ENCODE results near the gene NUP153.
A peak's percentile ranks its signal among the peaks of the same experiment; 100 is the strongest.

NUP153 gene

DNA sequence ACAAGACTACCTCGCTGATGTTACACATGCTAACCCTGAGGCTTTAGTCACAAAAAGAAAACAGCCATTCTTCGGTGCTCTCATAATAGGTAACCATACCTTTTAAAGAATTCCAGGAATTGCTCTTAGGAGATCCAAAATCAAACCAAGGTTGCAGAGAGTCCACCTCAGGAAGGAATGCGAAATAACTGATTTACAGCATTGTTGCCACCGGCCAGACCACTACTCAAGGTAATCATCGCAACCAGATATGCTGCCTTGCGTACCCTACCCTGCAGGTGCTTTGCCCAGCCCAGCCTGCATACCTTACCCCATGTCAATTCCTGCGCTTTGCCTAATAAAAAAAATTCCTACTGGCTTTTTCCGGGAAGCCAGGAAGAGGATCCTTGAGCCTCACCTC is 27.0 kb downstream of the NUP153 start:
- TF ChIP-seq, protein P1, sequence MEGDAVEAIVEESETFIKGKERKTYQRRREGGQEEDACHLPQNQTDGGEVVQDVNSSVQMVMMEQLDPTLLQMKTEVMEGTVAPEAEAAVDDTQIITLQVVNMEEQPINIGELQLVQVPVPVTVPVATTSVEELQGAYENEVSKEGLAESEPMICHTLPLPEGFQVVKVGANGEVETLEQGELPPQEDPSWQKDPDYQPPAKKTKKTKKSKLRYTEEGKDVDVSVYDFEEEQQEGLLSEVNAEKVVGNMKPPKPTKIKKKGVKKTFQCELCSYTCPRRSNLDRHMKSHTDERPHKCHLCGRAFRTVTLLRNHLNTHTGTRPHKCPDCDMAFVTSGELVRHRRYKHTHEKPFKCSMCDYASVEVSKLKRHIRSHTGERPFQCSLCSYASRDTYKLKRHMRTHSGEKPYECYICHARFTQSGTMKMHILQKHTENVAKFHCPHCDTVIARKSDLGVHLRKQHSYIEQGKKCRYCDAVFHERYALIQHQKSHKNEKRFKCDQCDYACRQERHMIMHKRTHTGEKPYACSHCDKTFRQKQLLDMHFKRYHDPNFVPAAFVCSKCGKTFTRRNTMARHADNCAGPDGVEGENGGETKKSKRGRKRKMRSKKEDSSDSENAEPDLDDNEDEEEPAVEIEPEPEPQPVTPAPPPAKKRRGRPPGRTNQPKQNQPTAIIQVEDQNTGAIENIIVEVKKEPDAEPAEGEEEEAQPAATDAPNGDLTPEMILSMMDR (IDR thresholded peaks at IDR 0.05; ENCODE audit: low read depth, low read length, missing control alignments), result no peak
- H3K4me3 ChIP-seq (ENCODE audit: low read depth, low read length), result no peak overlapping the region
- no peak for DNase-seq (ENCODE audit: low read depth)

DNA sequence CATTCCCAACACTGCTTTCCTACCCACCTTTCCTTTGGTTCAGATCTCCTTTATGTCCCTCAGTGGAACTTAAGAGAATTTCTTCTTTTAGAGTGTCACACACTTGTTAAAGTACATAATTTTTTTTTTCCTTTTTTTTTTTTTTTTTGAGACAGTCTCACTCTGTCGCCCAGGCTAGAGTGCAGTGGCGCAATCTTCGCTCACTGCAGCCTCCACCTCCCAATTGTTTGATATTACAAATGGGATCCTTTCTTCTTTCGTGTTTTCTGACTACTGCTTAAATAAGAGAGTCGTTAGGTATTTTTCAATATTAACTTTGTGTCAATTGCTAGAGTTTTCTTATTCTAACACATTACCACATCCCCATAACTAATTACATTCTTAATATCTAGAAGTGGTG is 29.1 kb downstream of the NUP153 start:
- DNase-seq (ENCODE audit: low read depth), result no peak
- no peak overlapping the region for H3K4me3 ChIP-seq (ENCODE audit: low read depth, low read length)
- TF ChIP-seq, protein P1 (IDR thresholded peaks at IDR 0.05; ENCODE audit: low read depth, low read length, missing control alignments), result no peak

DNA sequence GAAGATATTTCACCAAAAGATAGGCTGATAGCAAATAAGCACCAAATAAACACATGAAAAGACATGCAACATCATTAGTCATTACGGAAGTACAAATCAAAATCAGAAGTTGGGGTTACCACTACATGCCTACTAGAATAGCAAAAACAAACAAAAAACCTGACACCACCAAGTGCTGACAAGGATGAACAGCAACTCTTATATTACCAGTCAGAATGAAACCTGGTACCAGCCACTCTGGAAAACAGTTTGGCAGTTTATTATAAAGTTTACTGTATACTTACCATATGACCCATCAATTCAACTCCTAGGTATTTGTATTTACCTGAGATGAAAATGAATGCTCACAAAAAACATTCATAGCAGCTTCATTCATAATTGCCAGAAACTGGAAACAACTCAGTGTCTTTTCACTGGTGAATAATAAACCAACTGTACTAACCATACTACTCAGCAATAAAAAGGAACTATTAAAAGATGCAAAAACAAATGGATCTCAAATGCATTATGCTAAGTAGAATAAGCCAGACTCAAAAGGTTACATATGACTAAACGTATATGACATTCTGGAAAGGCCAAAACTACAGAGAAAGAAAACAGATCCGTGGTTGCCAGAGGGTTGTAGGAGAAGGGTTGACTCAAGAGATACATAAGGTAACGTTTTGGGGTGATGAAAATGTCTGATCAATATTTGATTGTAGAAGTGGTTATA is 33.0 kb downstream of the NUP153 start:
- TF ChIP-seq, protein P1 (IDR thresholded peaks at IDR 0.05; ENCODE audit: low read depth, low read length, missing control alignments), result no peak
- no peak overlapping the region for H3K4me3 ChIP-seq (ENCODE audit: low read depth, low read length)
- DNase-seq (ENCODE audit: low read depth), result peak; percentile 3

DNA sequence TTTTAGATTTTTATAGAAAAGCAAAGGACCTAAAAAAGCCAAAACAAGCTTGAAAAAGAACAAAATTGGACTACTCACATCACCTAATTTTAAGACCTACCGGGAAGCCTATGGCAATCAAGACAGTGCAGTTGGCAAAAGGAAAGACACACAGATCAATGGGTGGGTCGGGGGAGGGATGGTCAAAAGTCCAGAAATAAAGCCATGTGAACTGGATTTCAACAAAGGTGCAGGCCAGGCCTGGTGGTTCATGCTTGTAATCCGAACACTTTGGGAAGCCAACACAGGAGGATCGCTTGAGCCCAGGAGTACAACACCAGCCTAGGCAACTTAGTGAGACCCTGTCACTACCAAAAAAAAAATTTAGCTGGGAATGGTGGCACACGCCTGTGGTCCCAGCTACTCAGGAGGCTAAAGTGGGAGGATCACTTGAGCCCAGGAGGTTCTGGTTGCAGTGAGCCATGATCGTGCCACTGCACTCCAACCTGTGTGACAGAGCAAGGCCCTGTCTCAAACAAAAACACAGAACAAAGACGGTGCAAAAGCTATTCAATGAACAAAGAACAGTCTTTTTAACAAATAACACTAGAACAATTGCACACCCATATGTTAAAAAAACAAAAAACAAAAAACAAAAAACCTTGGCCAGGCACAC is 34.5 kb downstream of the NUP153 start:
- TF ChIP-seq, protein P1 (IDR thresholded peaks at IDR 0.05; ENCODE audit: low read depth, low read length, missing control alignments), result no peak
- H3K4me3 ChIP-seq (ENCODE audit: low read depth, low read length), result no peak overlapping the region
- no peak for DNase-seq (ENCODE audit: low read depth)

DNA sequence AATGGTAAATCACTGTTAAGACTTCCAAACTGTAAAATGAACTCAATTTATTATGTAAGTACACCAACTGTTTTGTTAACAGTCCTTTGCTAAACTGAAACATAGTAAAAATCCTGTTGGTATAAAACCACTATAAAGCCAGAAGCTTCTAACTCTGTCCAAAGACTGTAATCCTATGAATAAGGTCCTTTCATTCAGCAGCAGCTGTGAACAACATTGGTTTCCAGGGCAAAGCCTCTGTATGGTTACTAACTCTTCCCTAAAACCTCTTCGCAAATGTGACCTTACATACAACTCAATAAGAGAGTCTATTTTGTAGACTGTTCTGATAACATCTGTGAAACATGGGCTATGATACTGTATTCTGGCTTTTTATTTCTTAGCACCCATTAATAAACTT is 40.1 kb downstream of the NUP153 start:
- no peak overlapping the region for H3K4me3 ChIP-seq (ENCODE audit: low read depth, low read length)
- DNase-seq (ENCODE audit: low read depth), result no peak
- TF ChIP-seq, protein P1 (IDR thresholded peaks at IDR 0.05; ENCODE audit: low read depth, low read length, missing control alignments), result no peak

DNA sequence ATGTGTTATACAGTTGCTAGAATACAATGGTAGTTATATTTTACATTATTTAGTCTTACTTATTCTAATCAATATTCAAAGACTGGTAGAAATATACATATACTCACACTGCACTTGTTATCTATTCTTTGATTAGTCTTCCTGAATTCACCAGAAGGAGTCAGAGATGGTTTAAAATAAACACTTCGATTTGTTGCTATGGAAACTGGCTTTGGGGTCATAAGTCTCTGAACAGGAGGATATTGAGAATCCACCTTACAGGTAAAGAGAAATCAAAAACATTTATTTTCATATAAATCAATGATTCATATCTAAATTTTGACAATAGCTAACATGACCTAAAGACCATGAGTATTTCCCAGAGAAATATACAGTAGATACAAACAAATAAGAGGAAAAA is 41.6 kb downstream of the NUP153 start:
- H3K4me3 ChIP-seq (ENCODE audit: low read depth, low read length), result no peak overlapping the region
- TF ChIP-seq, protein P1 (IDR thresholded peaks at IDR 0.05; ENCODE audit: low read depth, low read length, missing control alignments), result no peak

DNA sequence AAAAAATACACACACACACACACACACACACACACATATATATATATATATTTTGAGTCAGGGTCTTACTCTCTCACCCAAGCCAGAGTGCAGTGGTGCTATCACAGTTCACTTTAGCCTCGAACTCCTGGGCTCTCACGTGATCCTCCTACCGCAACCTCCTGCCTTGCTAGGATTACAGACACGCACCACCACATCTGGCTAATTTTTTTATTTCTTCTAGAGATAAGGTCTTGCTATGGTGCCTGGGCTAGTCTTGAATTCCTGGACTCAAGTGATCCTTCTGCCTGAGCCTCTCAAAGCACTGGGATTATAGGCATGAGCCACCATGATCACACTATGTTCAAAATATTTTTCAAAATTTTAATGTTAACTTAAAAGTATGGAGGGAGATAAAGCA is 43.5 kb downstream of the NUP153 start:
- no peak for DNase-seq (ENCODE audit: low read depth)
- H3K4me3 ChIP-seq (ENCODE audit: low read depth, low read length), result no peak overlapping the region
- TF ChIP-seq, protein P1 (IDR thresholded peaks at IDR 0.05; ENCODE audit: low read depth, low read length, missing control alignments), result no peak

More for the DNA sequence above, 41.6 kb downstream of the NUP153 start:
- DNase-seq (ENCODE audit: low read depth), result no peak
